SK-N-MC (cell line): Measurements from ENCODE around the gene MRPL27.
"Not testable (repeated sequence)": the region's sequence is repeated elsewhere in the genome, so short reads cannot be mapped to it uniquely, and the experiment has no call there.

Experiments
- DNase-seq: peaks from one replicate; pipeline ENCODE4 v3.0.0-alpha.2; 2011; ENCODE audit warnings: low read depth, low spot score
- H3K27ac ChIP-seq: fragments of 200-600 bp; sonication (generic); 2 replicates; pipeline ENCODE4 v1.5.1; 2016; ENCODE audit warnings: mixed run types
- H3K36me3 ChIP-seq: fragments of 200-600 bp; sonication (generic); 2 replicates; pipeline ENCODE4 v1.6.1; 2017; ENCODE audit warnings: antibody characterized with exemption, low read length, mixed read lengths; ENCODE audit not compliant: insufficient read depth
- H3K4me3 ChIP-seq: fragments of 200-600 bp; sonication (generic); 2 replicates; pipeline ENCODE4 v1.5.1; 2016
- H3K9ac ChIP-seq: fragments of 200-600 bp; sonication (generic); 2 replicates; pipeline ENCODE4 v1.8.0; 2017; ENCODE audit warnings: mixed run types, mixed read lengths; ENCODE audit not compliant: insufficient read length
- H3K9me3 ChIP-seq: fragments of 200-600 bp; sonication (generic); 2 replicates; pipeline ENCODE4 v1.6.1; 2017; ENCODE audit warnings: low read depth, mild to moderate bottlenecking, antibody characterized with exemption, low read length, moderate library complexity, mixed read lengths
- EZH2 ChIP-seq: fragments of 200-600 bp; sonication (generic); IDR thresholded peaks from one replicate; pipeline ENCODE4 v1.6.1; 2017; ENCODE audit warnings: antibody characterized with exemption
- FOXP2 ChIP-seq: optimal IDR thresholded peaks from 2 replicates; pipeline ENCODE3; 2011; ENCODE audit warnings: mild to moderate bottlenecking, moderate library complexity; ENCODE audit not compliant: insufficient read depth; ENCODE audit errors: extremely low read length, control extremely low read depth
- POLR2AphosphoS5 ChIP-seq: IDR thresholded peaks from 2 replicates; pipeline ENCODE4 v1.6.1; 2012; ENCODE audit warnings: mild to moderate bottlenecking, low read depth, low read length, borderline replicate concordance

The MRPL27 gene

DNA sequence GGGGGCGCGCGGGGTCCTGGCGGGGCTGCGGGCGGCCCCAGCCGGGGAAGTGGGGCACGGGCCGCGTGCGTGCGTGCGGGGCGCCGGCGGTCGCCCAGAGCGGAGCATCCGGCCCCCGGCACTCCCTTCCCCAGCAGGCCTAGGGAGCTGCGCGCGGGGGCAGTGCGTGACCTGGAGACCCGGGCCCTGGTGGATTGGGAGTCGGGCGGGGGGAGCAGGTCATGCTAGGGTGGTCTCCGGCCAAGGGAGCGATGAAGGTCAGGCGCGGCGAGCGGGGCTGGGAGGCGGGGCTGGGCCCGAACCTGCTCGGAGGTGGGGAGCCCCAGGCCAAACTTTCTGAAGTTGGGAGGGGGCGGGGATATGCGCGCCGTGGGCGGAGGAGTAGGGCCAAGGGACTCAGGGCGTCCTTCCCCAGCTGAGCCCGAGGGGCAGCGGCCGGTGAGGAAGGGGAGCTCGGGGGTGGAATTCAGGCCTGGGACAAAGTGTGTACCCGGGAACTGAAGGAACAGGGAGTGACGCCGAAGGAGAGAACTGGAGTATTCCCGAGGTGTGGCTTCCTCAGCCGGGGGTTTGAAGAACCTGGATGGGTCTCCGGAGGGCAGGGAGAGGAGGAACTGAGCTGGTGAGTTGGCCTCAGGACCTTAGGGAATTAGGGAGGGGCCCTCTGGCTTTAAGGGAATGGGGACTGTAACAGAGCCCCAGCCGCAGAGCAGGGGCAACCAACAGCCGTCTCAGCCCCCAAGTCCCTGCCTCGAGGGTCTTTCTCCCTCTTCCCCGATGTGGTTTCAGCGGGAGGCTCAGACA is 26.5 kb downstream of the MRPL27 start:
- no peak for DNase-seq
- Histone ChIP-seq H3K9me3 (no peaks in the 10 kb centered on the region), H3K36me3 (no peaks in the 10 kb centered on the region), H3K9ac (peak overlapping the region; percentile 85), H3K4me3 (peak overlapping the region; percentile 94), H3K27ac (no peak overlapping the region)
- TF ChIP-seq FOXP2 (no peak), EZH2 (no peak), POLR2AphosphoS5 (no peak)

DNA sequence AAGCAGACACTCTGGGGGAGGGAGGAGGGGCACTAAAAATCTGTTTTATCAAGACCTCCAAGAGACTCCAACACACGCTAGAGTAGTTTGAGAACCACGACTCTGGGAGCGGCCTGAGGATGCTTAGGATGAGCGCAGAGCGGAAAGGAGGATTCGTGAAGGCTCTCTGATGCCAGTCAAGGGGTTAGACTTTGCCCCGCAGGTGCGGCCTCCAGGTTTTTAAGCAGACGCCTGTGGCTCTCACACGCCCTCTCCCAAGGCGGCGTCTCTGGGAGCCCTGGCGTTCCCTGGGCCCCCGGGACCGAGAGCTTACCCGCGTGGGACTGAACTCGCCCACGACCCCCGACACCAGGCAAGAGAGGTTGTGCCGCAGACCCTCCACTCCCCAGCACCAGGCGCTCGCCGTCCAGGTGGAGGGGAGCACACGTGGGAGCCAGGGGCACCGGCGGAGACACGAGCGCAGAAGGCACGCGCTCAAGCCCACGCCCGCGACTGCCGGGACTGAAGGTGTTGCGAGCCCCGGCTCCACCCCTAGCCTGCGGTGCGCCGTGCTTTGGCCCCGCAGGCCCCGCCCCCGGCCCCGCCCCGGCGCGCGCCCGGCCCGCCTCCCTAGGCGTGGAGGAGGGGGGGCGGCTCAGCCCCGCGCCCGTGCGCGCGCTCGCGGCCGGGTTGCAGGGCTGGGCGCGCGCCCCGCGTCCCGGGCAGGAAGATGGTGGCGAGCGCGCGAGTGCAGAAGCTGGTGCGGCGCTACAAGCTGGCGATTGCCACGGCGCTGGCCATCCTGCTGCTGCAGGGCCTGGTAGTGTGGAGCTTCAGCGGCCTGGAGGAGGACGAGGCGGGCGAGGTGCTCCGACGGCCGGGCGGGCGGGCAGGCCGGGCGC is 27.3 kb downstream of the MRPL27 start, which contains the start of gene XYLT2:
TSS of gene XYLT2 (plus strand) at position 695 of the 881 bp plus-strand sequence. CDS start at position 710, 15 bp downstream.
- Histone ChIP-seq H3K36me3 (no peaks in the 10 kb centered on the region), H3K9ac (peak within 1 kb of the TSS; percentile 85), H3K4me3 (peak within 1 kb of the TSS; percentile 94), H3K9me3 (no peaks in the 10 kb centered on the region), H3K27ac (no peak within 1 kb of the TSS)
- no peak for DNase-seq
- peak; percentile 88 for TF ChIP-seq POLR2AphosphoS5
- TF ChIP-seq FOXP2 = no peak
- TF ChIP-seq EZH2 = no peak

DNA sequence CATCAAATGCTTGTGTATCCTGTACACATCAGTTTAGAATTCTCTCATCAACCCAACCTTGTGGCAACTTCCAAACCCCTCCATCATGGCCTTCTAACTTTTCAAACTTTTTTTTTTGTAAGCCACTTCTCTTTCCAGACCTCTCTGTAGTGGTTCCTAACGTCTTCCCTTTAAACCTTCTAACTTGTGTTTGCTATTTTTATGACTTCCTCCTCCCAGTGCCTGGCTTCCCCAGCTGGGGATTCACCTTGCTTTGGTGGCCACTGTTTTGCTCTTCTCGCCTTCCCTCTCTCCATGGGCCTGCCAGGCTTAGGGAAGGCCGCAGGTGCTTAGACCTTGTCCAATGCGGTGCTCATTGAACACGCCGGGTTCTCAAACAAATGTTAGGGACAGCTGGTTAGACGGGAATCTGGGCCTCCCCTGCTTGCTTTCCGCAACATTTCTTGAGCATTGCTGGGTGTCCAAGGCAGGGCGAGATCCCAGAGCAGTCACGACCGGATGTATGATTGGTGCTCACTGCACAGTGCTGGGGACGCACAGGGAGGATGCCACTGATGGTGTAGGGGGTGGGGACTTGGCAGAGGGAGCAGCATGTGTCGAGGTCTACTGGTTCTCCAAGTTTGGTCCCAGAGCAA is 28.1 kb downstream of the MRPL27 start:
- Histone ChIP-seq H3K9ac (no peak overlapping the region), H3K4me3 (peak overlapping the region; percentile 94; the same call in 1 of the 2 replicates), H3K27ac (no peak overlapping the region), H3K36me3 (no peaks in the 10 kb centered on the region), H3K9me3 (no peaks in the 10 kb centered on the region)
- 0 out of 2 replicates have a peak, but pooled peaks have one; percentile 16 for TF ChIP-seq POLR2AphosphoS5
- TF ChIP-seq EZH2 = no peak
- TF ChIP-seq FOXP2 = no peak
- DNase-seq = no peak

DNA sequence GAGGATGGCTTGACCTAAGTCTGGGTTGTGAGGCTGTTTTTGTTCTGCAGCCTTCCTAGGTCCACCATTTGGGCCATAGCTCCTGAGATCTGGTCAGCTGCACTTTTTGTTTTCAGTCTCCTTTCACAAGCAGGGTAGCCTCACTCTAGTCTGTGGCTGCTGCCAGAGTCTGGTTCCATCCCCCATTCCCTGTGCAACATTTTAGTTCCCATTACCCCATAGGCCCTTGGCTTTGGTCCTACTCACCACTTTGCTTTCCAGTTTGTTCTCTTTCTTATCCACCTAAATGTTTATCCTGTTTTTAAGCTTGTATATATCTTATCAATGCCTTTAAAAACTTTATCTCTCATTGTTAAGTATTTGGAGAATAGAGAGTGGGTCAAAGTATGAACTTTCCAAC is 33.6 kb downstream of the MRPL27 start:
- DNase-seq = no peak
- TF ChIP-seq EZH2 (no peak), POLR2AphosphoS5 (no peak), FOXP2 (no peak)

DNA sequence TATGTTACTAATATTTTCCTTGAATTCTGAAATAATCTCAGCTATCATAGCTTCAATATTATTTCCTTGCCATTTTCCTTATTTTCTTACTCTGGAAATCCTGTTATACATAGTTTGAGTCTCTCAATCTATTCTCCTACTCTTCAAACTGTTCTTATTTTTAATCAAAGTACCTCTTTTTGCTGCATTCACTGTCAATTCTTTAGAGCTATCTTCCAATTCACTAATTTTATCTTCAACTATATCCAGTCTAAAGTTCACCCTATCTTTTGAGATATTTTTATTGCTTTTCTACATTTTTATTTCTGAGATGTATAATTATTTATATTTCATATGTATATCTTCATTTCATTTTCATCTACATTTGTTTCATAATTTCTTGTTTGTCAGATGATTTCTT is 34.3 kb downstream of the MRPL27 start:
- no peaks in the 10 kb centered on the region for H3K36me3 ChIP-seq
- H3K27ac ChIP-seq = no peak overlapping the region
- 0 out of 2 replicates have a peak, but pooled peaks cover 3% of the 10 kb centered on the region for H3K9me3 ChIP-seq
- H3K4me3 ChIP-seq = no peak overlapping the region
- TF ChIP-seq FOXP2 = no peak
- no peak for TF ChIP-seq POLR2AphosphoS5
- no peak for TF ChIP-seq EZH2
- no peak overlapping the region for H3K9ac ChIP-seq
- DNase-seq = no peak

More for the DNA sequence above, 33.6 kb downstream of the MRPL27 start:
- H3K9me3 ChIP-seq = 0 out of 2 replicates have a peak, but pooled peaks cover 3% of the 10 kb centered on the region
- no peak overlapping the region for H3K9ac ChIP-seq
- H3K4me3 ChIP-seq = no peak overlapping the region
- no peaks in the 10 kb centered on the region for H3K36me3 ChIP-seq
- no peak overlapping the region for H3K27ac ChIP-seq

DNA sequence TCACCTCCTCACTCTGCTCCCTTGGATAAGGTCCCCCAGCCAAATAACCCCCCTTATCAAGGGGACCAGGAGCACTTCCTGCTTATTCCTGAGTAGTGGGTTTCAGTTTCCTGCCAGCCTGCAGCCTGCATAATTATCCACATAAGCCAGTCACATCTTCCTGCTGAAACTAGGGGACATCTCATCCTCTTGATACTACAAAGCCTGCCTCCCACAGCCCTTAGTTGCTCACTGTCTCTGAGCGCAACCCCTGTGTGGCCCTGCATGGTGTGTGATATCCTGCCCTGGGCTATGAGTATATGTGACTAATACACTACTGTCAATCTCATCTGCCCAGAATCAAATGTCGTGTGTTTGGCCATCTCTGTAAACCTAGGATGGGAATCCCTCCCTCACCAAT is 35.0 kb downstream of the MRPL27 start:
- no peak for TF ChIP-seq FOXP2
- TF ChIP-seq POLR2AphosphoS5 = no peak
- TF ChIP-seq EZH2 = no peak
- 0 out of 2 replicates have a peak, but pooled peaks cover 3% of the 10 kb centered on the region for H3K9me3 ChIP-seq
- H3K27ac ChIP-seq = no peak overlapping the region
- H3K4me3 ChIP-seq = no peak overlapping the region
- no peak for DNase-seq
- no peak overlapping the region for H3K9ac ChIP-seq
- no peaks in the 10 kb centered on the region for H3K36me3 ChIP-seq

DNA sequence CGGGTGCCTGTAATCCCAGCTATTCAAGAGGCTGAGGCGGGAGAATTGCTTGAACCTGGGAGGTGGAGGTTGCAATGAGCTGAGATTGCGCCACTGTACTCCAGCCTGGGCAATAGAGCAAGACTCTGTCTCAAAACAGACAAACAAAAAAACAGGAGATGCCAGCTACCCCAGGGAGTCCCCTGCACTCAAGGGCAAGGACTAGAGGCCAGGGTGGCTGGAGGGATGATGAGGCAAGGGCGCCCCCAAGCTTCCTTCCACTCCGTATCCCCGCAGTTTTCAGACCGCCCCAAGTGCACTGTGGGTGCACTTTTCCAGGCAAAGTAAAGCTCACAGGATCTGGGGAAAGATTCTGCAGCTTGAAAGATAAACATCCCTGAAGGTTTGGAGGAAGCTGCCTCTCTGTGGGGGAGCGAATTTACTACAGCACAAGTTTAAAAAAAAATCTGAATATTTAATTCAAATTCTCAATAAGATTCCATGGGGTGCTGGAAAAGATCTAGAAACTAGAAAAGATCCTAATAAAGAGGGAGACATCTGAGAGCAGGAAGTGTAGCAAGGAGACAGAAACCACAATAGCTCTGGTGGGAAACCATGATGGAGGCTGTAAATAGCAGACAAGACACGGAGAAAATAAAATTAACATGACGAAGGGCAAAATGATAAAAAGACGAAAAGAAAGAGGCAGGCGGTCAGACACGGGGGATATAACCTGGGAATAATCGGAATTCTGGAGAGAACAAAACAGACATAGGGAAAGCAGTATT is 39.5 kb downstream of the MRPL27 start:
- not testable (repeated sequence) for H3K9me3 ChIP-seq, H3K36me3 ChIP-seq
- H3K4me3 ChIP-seq = peak overlapping the region; percentile 64
- peak; percentile 82 for DNase-seq
- peak overlapping the region; percentile 46 for H3K9ac ChIP-seq
- peak overlapping the region; percentile 94 for H3K27ac ChIP-seq

DNA sequence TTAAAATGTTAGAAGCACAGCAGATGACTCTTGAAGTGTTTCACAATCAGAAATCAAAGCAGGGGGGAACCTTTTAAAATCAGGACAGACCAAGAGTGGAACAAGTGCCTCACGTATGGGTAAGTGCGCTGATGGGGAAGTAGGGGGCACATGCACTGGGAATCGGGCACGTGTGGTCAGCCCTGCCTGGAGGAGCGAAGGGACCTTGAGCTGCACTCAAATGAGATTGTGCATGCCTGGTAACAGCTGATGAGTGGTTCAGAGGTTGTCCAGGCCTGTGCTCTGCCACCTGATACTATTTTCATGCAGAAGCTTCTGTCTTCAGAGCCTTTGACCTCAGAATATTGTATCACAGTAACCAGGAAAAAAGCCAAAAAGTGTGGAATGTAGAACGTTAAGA is 40.8 kb downstream of the MRPL27 start:
- Histone ChIP-seq H3K9ac (no peak overlapping the region), H3K9me3 (no peaks in the 10 kb centered on the region), H3K36me3 (no peaks in the 10 kb centered on the region), H3K27ac (no peak overlapping the region), H3K4me3 (no peak overlapping the region)
- DNase-seq = no peak
- no peak for TF ChIP-seq POLR2AphosphoS5
